SK-N-SH (cell line): ENCODE measurements around the gene SRP14.

ENCODE experiments used
- NRF1 ChIP-seq: IDR thresholded peaks from 2 replicates; pipeline ENCODE4 v1.6.1; 2012; ENCODE audit warnings: low read depth, mild to moderate bottlenecking, low read length
- REST ChIP-seq: IDR thresholded peaks from 2 replicates; pipeline ENCODE4 v1.6.1; 2012; ENCODE audit warnings: mild to moderate bottlenecking, low read depth, low read length, moderate library complexity
- TF ChIP-seq, protein P1 (sequence below): fragments of 200-600 bp; sonication (generic); IDR thresholded peaks from 2 replicates; pipeline ENCODE4 v1.6.1; 2017; ENCODE audit warnings: antibody characterized with exemption, mild to moderate bottlenecking, moderate library complexity

GRCh38 chr15:40029979-40030893 is 8.7 kb downstream of the SRP14 start:
- TF ChIP-seq, protein P1, sequence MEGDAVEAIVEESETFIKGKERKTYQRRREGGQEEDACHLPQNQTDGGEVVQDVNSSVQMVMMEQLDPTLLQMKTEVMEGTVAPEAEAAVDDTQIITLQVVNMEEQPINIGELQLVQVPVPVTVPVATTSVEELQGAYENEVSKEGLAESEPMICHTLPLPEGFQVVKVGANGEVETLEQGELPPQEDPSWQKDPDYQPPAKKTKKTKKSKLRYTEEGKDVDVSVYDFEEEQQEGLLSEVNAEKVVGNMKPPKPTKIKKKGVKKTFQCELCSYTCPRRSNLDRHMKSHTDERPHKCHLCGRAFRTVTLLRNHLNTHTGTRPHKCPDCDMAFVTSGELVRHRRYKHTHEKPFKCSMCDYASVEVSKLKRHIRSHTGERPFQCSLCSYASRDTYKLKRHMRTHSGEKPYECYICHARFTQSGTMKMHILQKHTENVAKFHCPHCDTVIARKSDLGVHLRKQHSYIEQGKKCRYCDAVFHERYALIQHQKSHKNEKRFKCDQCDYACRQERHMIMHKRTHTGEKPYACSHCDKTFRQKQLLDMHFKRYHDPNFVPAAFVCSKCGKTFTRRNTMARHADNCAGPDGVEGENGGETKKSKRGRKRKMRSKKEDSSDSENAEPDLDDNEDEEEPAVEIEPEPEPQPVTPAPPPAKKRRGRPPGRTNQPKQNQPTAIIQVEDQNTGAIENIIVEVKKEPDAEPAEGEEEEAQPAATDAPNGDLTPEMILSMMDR, result peak; percentile 68
- TF ChIP-seq REST, result no peak
- no peak for TF ChIP-seq NRF1
